Activated CD4-positive, alpha-beta T cell treated with anti-CD3 and anti-CD28 coated beads for 24 hours (primary cell): ENCODE measurements around the gene FHOD3.
"Not testable (repeated sequence)": the region's sequence is repeated elsewhere in the genome, so short reads cannot be mapped to it uniquely, and the experiment has no call there.

ENCODE experiments used
- DNase-seq, 2 donors: peaks; one replicate each; pipeline ENCODE4 v3.0.0-alpha.2; 2020; ENCODE audit warnings: low read depth in 2 of 2

The FHOD3 gene

GRCh38 chr18:36706134-36706881 is 408.8 kb downstream of the FHOD3 start:
- no peak for DNase-seq

- no peak for DNase-seq
Observed at GRCh38 chr18:36708366-36708765, 410.9 kb downstream of the FHOD3 start.

- no peak for DNase-seq
Observed at GRCh38 chr18:36709315-36709714, 411.8 kb downstream of the FHOD3 start.

GRCh38 chr18:36711014-36711725 is 413.7 kb downstream of the FHOD3 start:
- DNase-seq: no peak

GRCh38 chr18:36711813-36712444 is 414.4 kb downstream of the FHOD3 start:
- no peak for DNase-seq

DNA sequence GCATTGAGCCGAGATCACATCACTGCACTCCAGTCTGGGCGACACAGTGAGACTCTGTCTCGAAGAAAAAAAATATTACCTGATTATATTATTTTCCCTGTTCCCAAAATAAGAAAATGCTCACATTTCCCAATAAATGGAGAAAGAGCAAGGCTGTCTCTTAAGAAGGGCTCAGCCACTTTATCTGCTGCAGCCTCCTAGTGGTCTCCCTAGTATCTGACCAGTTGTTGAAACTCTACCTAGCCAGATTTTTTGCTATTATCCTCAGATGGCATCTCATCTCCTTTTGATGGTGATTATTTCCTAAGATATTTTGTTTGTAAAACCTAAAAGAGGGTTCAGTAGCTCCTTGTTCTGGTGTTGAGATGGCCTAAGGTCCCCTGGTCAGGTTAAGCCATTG is 417.0 kb downstream of the FHOD3 start:
- DNase-seq: no peak

GRCh38 chr18:36717422-36718110 is 420.1 kb downstream of the FHOD3 start:
- DNase-seq: no peak

DNA sequence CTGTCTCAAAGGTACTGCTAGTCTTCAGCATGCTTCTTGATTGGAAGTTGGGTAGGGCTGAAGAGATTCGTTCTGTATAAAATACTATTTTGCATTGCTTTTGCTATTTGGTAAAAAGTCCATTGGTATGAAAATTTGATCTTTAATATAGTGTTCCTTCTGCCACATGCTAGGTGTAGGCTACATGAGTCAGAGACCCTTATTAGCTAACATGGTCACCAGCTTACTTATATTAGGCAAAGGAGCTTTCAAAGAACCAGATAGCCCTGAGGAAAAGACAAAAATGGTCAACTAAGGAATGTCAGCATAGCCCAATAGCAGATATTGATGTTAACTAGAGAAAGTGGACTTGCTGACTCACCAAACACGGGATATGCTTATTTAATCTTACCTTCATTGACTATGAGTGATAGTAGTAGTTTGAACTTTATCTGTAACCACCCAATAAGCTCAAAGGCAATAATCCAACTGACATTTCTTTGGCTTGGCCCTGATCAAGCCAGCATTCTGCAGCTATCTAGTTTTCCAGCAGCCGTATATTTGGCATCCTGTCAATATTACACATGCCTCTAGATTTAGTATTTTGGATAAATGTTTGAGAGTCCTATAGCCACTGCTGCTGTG is 421.3 kb downstream of the FHOD3 start:
- DNase-seq: no peak

- no peak for DNase-seq
Observed at GRCh38 chr18:36719630-36720029, 422.1 kb downstream of the FHOD3 start.

- DNase-seq: not testable (repeated sequence)
Observed at GRCh38 chr18:36721351-36721750, 423.8 kb downstream of the FHOD3 start.

DNA sequence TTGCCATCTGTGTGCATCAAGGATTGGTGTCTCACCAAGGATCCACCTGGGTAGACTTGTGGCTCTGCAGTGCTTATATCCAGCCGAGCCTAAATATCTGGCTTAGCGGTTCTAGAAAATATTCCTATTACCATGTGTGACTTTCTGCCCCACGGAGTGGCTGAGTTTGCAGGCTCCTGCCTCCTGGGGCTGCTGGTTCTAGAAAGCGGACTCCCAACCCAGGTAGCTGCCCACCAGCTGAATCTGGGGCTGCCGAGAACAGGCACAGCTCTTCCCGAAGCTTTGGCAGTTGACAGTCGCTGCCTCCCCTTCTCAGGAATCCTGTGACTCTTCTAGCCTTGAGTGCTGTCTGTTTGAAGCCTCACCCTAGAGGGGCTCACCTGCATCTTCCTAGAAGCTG is 426.7 kb downstream of the FHOD3 start:
- no peak for DNase-seq

- no peak for DNase-seq
Observed at GRCh38 chr18:36724591-36725001, 427.1 kb downstream of the FHOD3 start.

DNA sequence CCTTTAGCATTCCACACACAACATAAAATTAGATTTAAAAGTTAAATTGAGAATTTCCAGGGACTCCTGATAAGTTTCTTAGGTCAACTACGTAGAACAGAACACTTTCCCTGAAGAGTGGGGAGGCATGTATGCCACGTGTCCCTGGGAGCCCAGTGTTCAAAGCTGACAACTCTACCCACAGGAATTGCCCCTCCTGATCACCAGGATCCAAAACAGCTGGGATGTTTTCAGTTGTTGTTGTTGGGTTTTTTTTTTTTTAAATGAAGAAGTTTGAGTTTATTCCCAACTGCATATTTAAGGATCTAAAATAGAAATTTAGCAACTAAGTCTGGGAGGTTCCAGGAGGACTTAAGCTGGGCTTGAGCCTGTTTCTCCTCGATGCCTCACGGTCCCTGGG is 430.8 kb downstream of the FHOD3 start:
- no peak for DNase-seq

- no peak for DNase-seq
Observed at GRCh38 chr18:36729197-36729596, 431.7 kb downstream of the FHOD3 start.

GRCh38 chr18:36732264-36732663 is 434.8 kb downstream of the FHOD3 start:
- DNase-seq: no peak

DNA sequence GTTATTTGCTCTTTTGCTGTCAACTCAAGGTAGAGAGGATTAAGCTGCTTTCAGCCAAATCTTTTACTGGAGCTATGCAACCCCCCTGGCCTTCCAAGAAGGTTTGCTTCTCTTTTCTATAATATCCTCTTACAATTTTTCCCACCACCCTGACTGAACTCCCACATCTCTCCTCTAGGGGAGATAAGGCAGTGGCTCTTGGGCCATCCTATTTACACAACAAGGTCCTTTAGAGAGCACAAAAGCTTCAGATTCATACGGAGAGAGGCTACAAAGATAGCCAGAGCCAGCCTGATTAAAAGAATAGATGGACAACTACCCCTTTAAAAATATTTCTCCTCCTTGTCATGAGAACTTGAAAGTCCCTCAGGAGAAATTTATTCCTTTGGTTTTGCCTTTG is 435.6 kb downstream of the FHOD3 start:
- DNase-seq: no peak

DNA sequence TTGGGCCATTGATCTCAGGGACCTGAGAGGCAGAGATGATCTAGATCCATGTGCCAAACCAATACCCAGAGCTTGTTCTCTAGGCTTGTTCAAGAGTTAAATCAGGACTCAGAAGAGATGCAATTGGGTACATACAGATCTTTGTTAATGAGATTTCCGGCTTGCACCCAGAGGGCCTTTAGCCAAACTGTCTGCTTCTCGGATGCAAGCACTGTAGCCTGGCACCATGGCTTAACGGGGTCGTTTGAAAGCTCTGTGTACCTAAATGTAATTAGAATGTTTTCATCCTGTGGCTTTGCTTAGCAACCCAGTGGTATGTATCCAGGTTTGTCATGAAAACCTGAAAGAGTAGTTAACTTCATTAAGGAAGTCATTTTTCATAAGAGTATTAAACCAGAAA is 437.1 kb downstream of the FHOD3 start:
- DNase-seq: no peak

DNA sequence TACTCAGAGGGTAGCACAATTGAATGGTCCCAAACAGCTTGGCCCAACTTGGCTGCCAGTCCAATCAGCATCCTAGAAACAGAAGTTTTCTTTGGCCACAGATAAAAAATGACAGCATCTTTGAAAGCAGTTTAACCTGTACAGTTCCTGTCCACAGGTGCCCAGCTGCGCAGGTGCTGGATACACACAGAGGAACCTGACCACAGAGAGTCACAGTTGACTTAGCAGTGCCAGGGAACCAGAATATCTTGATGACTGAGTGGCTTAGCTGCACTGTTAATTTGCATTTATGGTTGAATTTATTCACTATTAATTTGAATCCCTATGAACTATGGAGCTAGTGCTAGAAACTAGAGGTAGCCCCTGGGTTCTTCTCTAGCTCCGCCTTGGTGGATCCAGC is 437.6 kb downstream of the FHOD3 start:
- no peak for DNase-seq

DNA sequence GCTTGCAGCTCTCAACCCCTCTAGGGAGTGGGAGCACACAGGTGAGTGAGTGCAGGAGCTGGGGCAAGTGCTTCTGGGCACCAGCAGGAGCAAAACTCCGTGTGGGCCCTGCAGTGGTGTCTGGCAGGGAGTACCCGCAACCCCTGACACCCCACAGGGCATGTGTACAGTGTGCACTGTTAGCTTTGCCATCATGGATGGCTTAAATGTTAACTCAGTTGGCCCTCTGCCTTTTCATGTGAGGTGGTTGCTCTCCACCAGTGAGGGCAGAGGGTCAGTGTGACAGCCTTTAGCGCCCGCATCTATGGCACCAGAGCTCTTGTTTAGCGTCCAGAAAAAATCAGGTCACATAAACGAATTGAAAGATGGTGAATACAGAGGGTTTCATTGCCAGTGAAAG is 438.6 kb downstream of the FHOD3 start:
- no peak for DNase-seq

DNA sequence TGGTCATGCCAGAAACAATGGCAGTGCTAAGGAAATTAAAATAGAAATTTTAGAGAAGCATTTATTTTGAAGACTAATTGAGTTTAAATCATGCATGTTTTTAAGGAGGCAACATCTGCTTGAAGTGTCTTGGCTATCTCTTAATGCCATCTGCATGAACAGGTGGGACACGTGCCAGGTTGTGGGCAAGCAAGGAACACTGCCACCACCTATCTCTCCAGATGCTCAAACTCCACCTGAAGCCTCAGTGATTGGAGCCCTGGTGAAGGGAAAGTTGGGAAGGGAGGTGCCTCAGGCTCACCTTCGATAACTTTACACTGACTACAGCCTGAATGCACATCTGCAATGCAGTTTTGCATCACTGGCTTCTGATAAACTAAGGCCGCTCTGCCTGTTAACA is 439.8 kb downstream of the FHOD3 start:
- DNase-seq: no peak

GRCh38 chr18:36744261-36744876 is 446.9 kb downstream of the FHOD3 start:
- no peak for DNase-seq
